SK-N-SH treated with all-trans-retinoic acid at 6 μM for 48 hours (cell line): ENCODE results near the gene DACT3.

ENCODE experiments used
- ARNTL ChIP-seq: fragments of 450-650 bp; formaldehyde crosslinking; IDR thresholded peaks from 2 replicates; pipeline ENCODE4 v1.5.0; 2020; ENCODE audit warnings: low read depth, mild to moderate bottlenecking, moderate library complexity, borderline replicate concordance
- BACH2 ChIP-seq: fragments of 250-450 bp; sonication (Bioruptor Pico); IDR thresholded peaks from 2 replicates; pipeline ENCODE4 v1.9.0; 2021; ENCODE audit warnings: mild to moderate bottlenecking, borderline replicate concordance
- CREB5 ChIP-seq: fragments of 250-450 bp; sonication (Bioruptor Pico); IDR thresholded peaks from 2 replicates; pipeline ENCODE4 v1.5.1; 2020; ENCODE audit warnings: low read depth, mild to moderate bottlenecking, moderate library complexity
- CSDC2 ChIP-seq: fragments of 250-450 bp; sonication (Bioruptor Pico); IDR thresholded peaks from 2 replicates; pipeline ENCODE4 v1.5.0; 2020; ENCODE audit warnings: mild to moderate bottlenecking, moderate library complexity
- CSRNP3 ChIP-seq: fragments of 250-450 bp; sonication (Bioruptor Pico); IDR thresholded peaks from 2 replicates; pipeline ENCODE4 v1.5.1; 2021; ENCODE audit warnings: mild to moderate bottlenecking, moderate library complexity
- GLIS3 ChIP-seq: fragments of 250-450 bp; sonication (Bioruptor Pico); IDR thresholded peaks from 2 replicates; pipeline ENCODE4 v1.5.0; 2020; ENCODE audit warnings: mild to moderate bottlenecking, moderate library complexity
- ISL1 ChIP-seq: fragments of 250-450 bp; sonication (Bioruptor Pico); IDR thresholded peaks from 2 replicates; pipeline ENCODE4 v2.1.2; 2022; ENCODE audit warnings: mild to moderate bottlenecking, moderate library complexity
- PATZ1 ChIP-seq: fragments of 250-450 bp; sonication (Bioruptor Pico); IDR thresholded peaks from 2 replicates; pipeline ENCODE4 v1.8.0; 2020; ENCODE audit warnings: mild to moderate bottlenecking, moderate library complexity, borderline replicate concordance
- RARB ChIP-seq: fragments of 250-450 bp; sonication (Bioruptor Pico); IDR thresholded peaks from 2 replicates; pipeline ENCODE4 v1.8.0; 2021; ENCODE audit warnings: mild to moderate bottlenecking, moderate library complexity
- SNAI2 ChIP-seq: fragments of 250-450 bp; sonication (Bioruptor Pico); IDR thresholded peaks from 2 replicates; pipeline ENCODE4 v1.5.0; 2020; ENCODE audit warnings: mild to moderate bottlenecking, moderate library complexity
- TOX ChIP-seq: fragments of 250-450 bp; sonication (Bioruptor Pico); IDR thresholded peaks from 2 replicates; pipeline ENCODE4 v1.8.0; 2021; ENCODE audit warnings: mild to moderate bottlenecking, moderate library complexity, borderline replicate concordance
- TSHZ2 ChIP-seq: fragments of 250-450 bp; sonication (Bioruptor Pico); IDR thresholded peaks from 2 replicates; pipeline ENCODE4 v1.5.0; 2020; ENCODE audit warnings: mild to moderate bottlenecking, moderate library complexity
- ZFP30 ChIP-seq: fragments of 450-650 bp; formaldehyde crosslinking; IDR thresholded peaks from 2 replicates; pipeline ENCODE4 v1.5.0; 2022; ENCODE audit warnings: mild to moderate bottlenecking, moderate library complexity

GRCh38 chr19:46598372-46598917, 62.5 kb downstream of the DACT3 start:
- TF ChIP-seq BACH2 (no peak), ZFP30 (CRISPR knock-in tag) (no peak), ISL1 (CRISPR knock-in tag) (no peak), ARNTL (CRISPR knock-in tag) (no peak), RARB (no peak), CREB5 (CRISPR knock-in tag) (no peak), PATZ1 (no peak), TSHZ2 (CRISPR knock-in tag) (no peak), TOX (no peak), GLIS3 (CRISPR knock-in tag) (no peak), CSRNP3 (CRISPR knock-in tag) (no peak), CSDC2 (CRISPR knock-in tag) (no peak), SNAI2 (CRISPR knock-in tag) (no peak)
